T47D (cell line): ENCODE measurements around the gene SIGLEC12.
A peak's percentile ranks its signal among the peaks of the same experiment; 100 is the strongest.

ENCODE experiments used
- DNase-seq, 2 experiments: peaks; one replicate each; pipeline versions ENCODE4 v3.0.0 to v3.0.0-alpha.2; 2011 to 2012; ENCODE audit warnings: low read depth in 1 of 2, low spot score in 1 of 2
- JUND ChIP-seq: IDR thresholded peaks from 2 replicates; pipeline ENCODE4 v1.6.1; 2012; ENCODE audit warnings: low read depth
- in situ Hi-C: cut with HindIII; loops from 2 replicates; pipeline ENCODE4 v1.10.0; 2016; ENCODE audit warnings: low sequenced_read_pairs, low pct_unique_long_range_greater_than_20kb

The SIGLEC12 gene

GRCh38 chr19:51539821-51540366, 38.3 kb upstream of the SIGLEC12 start:
- DNase-seq, result no peak
- in situ Hi-C loops, result no loop called here

GRCh38 chr19:51535535-51535934, 33.9 kb upstream of the SIGLEC12 start:
- DNase-seq, result no peak
- no peak for TF ChIP-seq JUND
- in situ Hi-C loops, result no loop called here

More at GRCh38 chr19:51539821-51540366, 38.3 kb upstream of the SIGLEC12 start:
- TF ChIP-seq JUND, result no peak

GRCh38 chr19:51531349-51532315, 30.0 kb upstream of the SIGLEC12 start, which contains the start of gene SIGLEC6:
TSS of gene SIGLEC6 (minus strand) at chr19:51531670. CDS start at chr19:51531648, 22 bp downstream.
- in situ Hi-C loops, result no loop called here
- DNase-seq, result no peak
- TF ChIP-seq JUND, result no peak

GRCh38 chr19:51530616-51531015, 29.0 kb upstream of the SIGLEC12 start:
- DNase-seq, result no peak
- in situ Hi-C loops, result no loop called here
- no peak for TF ChIP-seq JUND

GRCh38 chr19:51529301-51529700, 27.7 kb upstream of the SIGLEC12 start:
- in situ Hi-C loops, result no loop called here
- no peak for TF ChIP-seq JUND
- DNase-seq, result no peak

- in situ Hi-C loops, result no loop called here
- no peak for DNase-seq
- no peak for TF ChIP-seq JUND
These were observed 24.1 kb upstream of the SIGLEC12 start for GRCh38 chr19:51525651-51526050.

- in situ Hi-C loops, result no loop called here
- TF ChIP-seq JUND, result no peak
- DNase-seq, result no peak
These were observed 23.2 kb upstream of the SIGLEC12 start for GRCh38 chr19:51524666-51525264.

GRCh38 chr19:51521781-51522180, 20.2 kb upstream of the SIGLEC12 start:
- DNase-seq, result no peak
- TF ChIP-seq JUND, result no peak
- in situ Hi-C loops, result no loop called here

GRCh38 chr19:51521357-51521756, 19.8 kb upstream of the SIGLEC12 start:
- no peak for TF ChIP-seq JUND
- in situ Hi-C loops, result no loop called here
- no peak for DNase-seq

- TF ChIP-seq JUND, result no peak
- DNase-seq, result no peak
- in situ Hi-C loops, result no loop called here
These were observed 19.1 kb upstream of the SIGLEC12 start for GRCh38 chr19:51520728-51521127.

GRCh38 chr19:51514866-51515481, 13.4 kb upstream of the SIGLEC12 start:
- DNase-seq, result peak; percentile 14 to 63
- no peak for TF ChIP-seq JUND
- in situ Hi-C loops, result no loop called here

- TF ChIP-seq JUND, result no peak
- no peak for DNase-seq
- in situ Hi-C loops, result no loop called here
These were observed 12.4 kb upstream of the SIGLEC12 start for GRCh38 chr19:51513968-51514367.
